ENCODE measurements around the gene TBC1D20.

DNA sequence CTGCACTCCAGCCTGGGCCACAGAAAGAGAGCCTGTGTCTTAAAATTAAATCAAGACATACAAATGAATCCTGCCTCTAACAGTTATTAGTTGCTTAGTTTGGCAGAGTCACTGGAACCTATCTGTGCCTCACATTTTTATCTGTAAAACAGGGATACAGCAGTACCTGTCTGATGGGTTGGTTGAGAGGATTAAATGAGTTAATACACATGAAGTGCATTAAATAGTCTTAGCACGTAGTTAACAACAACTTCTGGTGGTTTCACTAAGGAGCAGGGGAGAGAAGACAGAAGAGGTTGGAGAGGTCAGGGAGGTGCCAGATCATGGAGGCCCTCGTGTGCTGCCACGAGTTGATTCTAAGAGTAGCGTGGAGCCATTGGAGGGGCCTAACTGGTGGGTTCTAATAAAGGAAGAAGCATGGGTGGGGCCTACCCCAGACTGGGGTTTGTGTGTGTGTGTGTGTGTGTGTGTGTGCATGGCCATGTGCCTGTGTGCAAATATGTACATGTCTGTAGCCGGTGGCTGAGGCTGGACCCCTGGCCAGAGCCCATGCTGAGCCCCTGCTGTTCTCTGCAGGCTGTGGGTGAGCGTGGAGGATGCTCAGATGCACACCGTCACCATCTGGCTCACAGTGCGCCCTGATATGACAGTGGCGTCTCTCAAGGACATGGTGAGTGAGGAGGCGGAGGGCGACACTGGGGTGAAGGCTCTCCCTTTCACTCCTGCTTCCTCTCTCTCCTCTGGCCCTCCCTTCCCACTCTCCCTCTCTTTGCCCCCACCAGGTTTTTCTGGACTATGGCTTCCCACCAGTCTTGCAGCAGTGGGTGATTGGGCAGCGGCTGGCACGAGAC, 45.2 kb downstream of the TBC1D20 start:
- TF ChIP-seq, protein P1, sequence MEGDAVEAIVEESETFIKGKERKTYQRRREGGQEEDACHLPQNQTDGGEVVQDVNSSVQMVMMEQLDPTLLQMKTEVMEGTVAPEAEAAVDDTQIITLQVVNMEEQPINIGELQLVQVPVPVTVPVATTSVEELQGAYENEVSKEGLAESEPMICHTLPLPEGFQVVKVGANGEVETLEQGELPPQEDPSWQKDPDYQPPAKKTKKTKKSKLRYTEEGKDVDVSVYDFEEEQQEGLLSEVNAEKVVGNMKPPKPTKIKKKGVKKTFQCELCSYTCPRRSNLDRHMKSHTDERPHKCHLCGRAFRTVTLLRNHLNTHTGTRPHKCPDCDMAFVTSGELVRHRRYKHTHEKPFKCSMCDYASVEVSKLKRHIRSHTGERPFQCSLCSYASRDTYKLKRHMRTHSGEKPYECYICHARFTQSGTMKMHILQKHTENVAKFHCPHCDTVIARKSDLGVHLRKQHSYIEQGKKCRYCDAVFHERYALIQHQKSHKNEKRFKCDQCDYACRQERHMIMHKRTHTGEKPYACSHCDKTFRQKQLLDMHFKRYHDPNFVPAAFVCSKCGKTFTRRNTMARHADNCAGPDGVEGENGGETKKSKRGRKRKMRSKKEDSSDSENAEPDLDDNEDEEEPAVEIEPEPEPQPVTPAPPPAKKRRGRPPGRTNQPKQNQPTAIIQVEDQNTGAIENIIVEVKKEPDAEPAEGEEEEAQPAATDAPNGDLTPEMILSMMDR (IDR thresholded peaks at IDR 0.05), result no peak
- no peak for TF ChIP-seq POLR2A (IDR thresholded peaks at IDR 0.05)

All from Peyer's patch (tissue), 4 donors.